GM12891 (cell line): ENCODE measurements around the gene NREP.

Experiments
- POLR2A ChIP-seq: IDR thresholded peaks from 2 replicates; pipeline ENCODE4 v1.6.1; 2011; ENCODE audit warnings: low read depth, low read length, control low read depth
- POLR2AphosphoS5 ChIP-seq: IDR thresholded peaks from 2 replicates; pipeline ENCODE4 v1.6.1; 2011; ENCODE audit warnings: low read depth, low read length, control low read depth
- TAF1 ChIP-seq: IDR thresholded peaks from 2 replicates; pipeline ENCODE4 v1.6.1; 2011; ENCODE audit warnings: low read depth, low read length, control low read depth

GRCh38 chr5:111728941-111729340 lies 28.1 kb downstream of the NREP start:
- no peak for TF ChIP-seq TAF1
- TF ChIP-seq POLR2AphosphoS5, result no peak
- no peak for TF ChIP-seq POLR2A
